GM21390 (cell line): ENCODE results near the gene LMO4.
A peak's percentile ranks its signal among the peaks of the same experiment; 100 is the strongest.

Experiments used
- ATAC-seq: cut with Tn5 transposase; IDR thresholded peaks from one replicate; pipeline ENCODE4 v1.9.1; 2021; ENCODE audit not compliant: unreplicated experiment

The LMO4 gene

GRCh38 chr1:87328272-87329050 lies at the start of gene LMO4:
Gene LMO4 (plus strand): TSS chr1:87328880. CDS start chr1:87332016, 3,136 bp downstream.
- ATAC-seq = peak; percentile 75

DNA sequence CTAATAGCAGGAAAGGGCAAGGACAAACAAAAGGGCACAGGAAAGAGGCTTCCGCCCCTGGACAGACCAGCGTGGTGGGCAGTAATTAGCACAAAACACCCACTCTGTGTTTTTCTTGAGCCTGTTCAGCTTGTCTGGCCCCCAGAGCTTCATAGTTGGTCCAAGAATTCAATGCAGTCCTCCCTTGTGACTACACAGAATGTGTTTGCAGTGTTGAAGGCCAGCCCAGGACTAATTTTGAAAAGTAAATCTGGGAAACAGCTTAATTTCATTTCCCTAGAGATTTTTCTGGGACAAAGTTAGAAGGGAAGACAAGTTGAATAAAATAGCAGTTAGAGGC lies 49.2 kb upstream of the LMO4 start:
- no peak for ATAC-seq

DNA sequence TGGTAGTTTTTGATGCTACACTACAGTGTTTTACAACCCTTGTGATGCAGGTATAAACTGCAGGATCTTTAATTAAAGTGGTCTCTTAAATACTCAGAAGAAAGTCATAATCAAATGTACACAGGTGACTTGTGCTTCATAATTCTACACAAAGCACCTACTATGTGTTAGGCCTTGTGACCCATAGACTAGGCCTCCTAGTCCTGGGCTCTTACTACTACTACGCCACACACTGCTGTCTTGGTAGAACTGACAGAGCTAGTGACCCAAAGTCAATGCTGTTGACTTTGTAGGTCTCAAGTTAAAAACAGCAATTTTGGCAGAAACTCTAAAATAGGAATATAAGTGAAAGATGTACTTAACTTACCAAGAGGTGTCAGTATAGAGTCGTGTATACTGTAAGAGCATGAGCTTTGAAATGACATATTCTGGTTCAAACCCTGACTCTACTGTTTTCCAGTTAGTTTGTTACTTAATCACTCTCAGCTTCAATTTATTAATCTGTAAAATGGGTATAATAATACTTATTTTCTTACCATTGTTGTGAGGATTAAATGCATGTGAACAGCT lies 48.6 kb upstream of the LMO4 start:
- no peak for ATAC-seq

DNA sequence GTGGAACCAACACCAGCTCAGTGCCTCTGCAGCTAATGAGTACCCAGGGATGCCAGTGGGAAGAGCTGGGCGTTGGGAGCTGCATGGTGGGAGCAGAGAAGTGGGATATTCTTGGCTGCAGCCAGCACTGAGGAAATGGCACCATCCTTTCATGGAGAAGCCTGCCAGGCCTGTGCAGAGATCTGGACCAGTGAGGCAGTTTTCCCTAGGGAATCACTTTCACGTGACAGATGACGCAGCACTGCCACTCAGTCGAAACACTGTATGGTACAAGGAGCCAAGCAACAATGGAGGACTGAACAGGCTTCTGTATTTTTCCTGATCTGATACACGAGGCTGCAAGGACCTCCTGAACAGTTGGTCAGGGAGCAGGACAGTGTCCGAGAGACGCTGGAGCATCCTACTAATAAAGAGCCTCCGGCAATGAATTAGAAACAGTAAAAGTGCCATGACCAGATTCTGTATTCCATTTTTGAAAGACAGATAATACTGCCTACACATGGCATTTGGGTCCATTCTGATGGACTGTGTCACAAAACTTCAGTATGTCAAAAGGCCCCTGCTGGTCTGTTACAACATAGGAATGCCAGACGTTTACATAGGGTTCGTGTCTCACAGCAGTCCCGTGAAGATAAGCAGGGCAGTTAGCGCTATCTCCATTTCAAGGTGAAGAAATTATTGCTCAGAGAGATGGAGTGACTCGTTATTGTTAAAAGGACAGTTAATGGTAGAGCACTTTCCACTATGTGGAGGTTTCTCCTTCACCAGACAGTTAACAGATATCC lies 44.0 kb upstream of the LMO4 start:
- no peak for ATAC-seq

DNA sequence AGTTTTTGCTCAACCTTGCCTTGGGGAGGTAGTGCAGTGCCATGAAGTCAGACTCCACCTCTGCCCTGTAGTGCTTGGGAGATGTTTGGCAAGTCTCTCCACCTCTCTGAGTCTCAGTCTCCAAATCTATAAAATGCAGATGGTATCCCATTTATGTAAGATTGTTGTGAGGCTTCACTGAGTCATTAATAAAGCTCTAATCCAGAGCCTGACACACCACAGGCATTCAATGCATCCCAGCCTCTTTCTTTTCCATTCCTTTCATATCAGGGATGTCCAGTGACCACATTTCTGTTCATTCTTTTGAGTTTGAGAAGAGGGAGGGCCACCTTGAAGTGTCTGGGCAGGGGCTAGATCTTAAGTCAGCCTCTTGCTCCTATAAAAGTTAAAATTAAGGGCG lies 37.6 kb upstream of the LMO4 start:
- ATAC-seq = no peak

DNA sequence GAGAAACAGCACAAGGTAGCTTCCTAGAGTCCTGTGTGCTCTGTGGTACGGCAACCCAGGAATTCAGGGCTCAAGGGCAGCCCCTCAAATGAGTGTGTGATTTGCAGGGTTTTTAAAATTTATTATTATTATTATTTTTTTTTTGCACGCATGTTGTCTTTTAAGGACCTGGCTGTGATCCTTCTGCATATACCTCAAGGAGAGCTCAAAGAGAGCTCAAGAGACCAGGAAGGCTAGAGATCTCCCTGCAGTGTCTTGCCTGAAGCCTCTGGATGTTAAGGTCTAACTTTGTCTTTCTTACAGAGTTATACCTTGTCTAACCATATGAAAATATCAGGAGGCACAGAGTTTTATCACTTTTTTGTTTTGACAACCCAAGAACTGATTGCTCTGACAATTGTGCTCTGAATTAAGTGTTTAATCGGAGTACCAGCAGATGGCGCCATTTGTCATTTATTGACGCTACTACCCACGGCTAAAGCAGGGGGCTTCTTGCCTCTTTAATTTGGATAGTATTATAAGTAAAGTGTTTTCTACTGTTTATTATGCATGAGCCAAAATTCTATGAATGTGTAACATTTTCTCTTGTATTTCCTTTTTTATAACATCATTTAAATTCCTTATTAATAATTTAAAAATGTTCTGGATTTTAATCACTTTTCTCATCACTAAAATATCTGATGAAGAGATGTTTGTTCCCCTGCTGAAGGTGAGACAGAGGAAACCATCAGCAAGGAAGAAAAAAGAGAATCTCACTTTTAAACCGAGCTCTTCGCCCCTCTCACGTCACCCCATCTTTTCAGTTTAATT lies 35.8 kb upstream of the LMO4 start:
- ATAC-seq = peak; percentile 73

- ATAC-seq = no peak
Measured at GRCh38 chr1:87294633-87295032, 34.0 kb upstream of the LMO4 start.

GRCh38 chr1:87295445-87296110 lies 33.1 kb upstream of the LMO4 start:
- no peak for ATAC-seq

GRCh38 chr1:87296206-87296605 lies 32.5 kb upstream of the LMO4 start:
- ATAC-seq = no peak

DNA sequence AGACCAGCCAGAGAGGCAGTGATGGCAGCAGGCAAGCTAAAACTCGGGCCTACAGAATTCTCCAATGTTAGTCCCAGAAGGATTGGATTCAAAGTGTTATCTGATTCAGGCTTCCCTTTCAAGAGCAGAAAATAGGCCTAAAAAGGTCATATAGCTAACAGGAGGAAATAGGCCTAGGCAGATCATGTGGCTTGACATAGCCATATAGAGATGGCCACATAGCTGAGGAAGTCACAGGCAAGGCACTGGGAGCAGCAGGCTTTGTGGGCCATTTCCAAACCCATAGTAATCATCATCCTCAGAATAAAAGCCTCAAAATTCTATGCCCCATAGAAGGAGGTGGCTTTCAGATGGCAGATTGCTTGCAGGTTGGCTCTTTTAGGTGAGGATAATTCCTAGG lies 29.0 kb upstream of the LMO4 start:
- no peak for ATAC-seq

DNA sequence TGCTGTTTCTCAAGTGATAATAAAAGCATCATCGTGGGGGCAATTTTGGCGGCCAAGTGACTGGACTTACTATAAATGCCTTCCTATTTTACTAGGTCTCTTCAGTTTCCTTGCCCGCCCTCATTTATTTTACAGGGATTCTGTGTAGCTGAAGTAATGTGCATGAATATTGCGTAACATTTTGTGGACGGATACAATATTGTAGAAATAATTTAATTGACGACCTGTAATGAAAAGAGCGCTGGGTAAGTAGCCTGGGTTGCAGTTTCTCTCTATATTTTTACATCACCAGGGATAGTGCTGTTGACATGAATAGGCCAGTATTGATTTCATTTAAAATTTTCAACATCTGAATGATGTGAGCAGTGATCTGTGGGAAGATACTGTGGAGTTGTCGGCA lies 28.1 kb upstream of the LMO4 start:
- ATAC-seq = no peak

DNA sequence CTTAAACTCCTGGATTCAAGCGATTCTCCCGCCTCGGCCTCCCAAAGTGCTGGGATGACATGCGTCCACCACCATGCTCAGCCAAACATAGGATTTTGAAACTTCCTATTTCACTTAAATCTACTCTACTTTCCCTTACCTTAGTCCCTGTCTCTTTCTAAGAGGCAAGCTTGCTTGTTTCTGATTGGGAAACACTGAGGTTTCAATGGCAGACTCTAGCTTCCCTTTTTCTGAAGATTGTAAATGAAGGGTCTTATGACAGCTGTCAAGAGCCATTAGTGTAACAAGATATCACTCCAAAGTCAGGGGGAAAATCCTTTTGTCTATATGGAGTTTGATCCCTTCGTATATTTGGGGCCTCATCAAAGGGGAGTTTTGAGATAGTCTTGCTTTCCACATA lies 23.5 kb upstream of the LMO4 start:
- ATAC-seq = no peak

- ATAC-seq = no peak
Measured at GRCh38 chr1:87305762-87306161, 22.9 kb upstream of the LMO4 start.

DNA sequence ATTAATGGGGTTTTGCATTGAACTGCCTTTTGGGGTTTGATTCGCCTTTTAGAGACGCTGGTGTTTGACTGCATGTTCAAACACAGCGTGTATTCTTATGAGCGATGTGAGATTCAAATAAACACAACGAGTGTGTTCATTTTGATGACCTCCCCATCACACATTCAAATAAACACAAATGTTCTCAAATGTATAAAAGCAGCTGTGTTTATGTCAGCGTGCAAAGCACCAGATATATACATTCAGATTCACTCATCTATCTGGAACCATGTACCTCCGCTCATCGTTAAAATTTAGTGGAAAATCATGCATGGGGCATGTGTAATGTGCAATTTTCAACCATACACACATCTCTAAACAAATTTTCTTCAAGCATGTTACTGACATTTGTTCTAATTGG lies 21.4 kb upstream of the LMO4 start:
- ATAC-seq = no peak

DNA sequence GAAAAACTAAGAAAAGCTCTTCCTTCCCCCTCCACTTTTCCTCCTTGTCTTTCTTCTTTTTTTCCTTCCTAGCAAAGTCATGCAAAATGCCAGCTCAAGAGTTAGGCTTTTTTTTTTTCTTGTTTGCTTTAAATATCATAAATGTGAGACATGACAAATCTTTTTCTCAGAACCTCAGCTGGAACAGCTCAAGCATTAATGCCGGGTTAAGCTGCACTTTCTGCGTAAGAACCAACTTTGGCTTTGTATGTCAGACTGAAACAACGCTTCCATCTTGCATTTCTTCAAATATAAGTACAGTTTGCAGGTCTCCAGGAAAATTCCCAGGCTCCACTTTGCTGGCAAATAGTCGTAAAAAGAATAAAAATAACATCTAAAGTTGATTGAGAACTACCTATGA lies 20.7 kb upstream of the LMO4 start:
- no peak for ATAC-seq

GRCh38 chr1:87314091-87314490 lies 14.6 kb upstream of the LMO4 start:
- ATAC-seq = no peak

- peak; percentile 63 for ATAC-seq
Measured at GRCh38 chr1:87318056-87318650, 10.5 kb upstream of the LMO4 start.

DNA sequence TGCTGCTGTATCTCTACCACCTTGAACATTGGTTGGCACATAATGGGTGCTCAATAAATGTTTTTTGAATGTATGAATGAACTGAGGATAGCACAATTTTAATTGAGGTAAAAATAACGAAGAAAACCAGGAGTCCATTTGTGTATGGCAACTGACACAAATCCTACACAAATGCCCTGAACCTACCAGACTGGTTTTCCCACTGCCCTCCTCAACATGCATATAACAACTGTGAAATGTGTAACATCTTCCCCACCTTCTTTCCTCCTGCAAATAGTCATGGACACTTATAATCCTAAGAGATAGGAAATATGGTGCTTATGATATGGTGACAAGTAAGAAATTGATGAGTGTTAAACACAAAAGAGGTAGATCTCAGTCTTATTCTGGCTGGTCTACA lies 9.9 kb upstream of the LMO4 start:
- no peak for ATAC-seq

GRCh38 chr1:87325982-87326738 lies 2.5 kb upstream of the LMO4 start:
- ATAC-seq = no peak
